HepG2 (cell line): ENCODE results near the gene STX4. TPM values are rescaled to one million over a fixed set of nuclear protein-coding genes. Genes with fewer than 3 reads are reported as not detected.

Source experiments
- ATF4 ChIP-seq, 2 experiments: fragments of 450-650 bp in 1 of 2; sonication (generic) in 1 of 2; formaldehyde crosslinking; IDR thresholded peaks; 2 replicates each; pipeline versions ENCODE4 v1.5.0 to v1.8.0; 2020 to 2022; ENCODE audit warnings: mild to moderate bottlenecking in 1 of 2, missing genetic modification reagents in 1 of 2
- EHMT2 ChIP-seq: fragments of 200-600 bp; sonication (generic); IDR thresholded peaks from 2 replicates; pipeline ENCODE4 v1.7.0; 2017; ENCODE audit warnings: antibody characterized with exemption, low read depth, low read length, borderline replicate concordance
- HNF4A ChIP-seq: sonication (generic); formaldehyde crosslinking; IDR thresholded peaks from 2 replicates; pipeline ENCODE4 v1.4.0; 2020; ENCODE audit warnings: missing genetic modification reagents
- HOXA5 ChIP-seq: sonication (generic); formaldehyde crosslinking; IDR thresholded peaks from 2 replicates; pipeline ENCODE4 v1.4.0; 2020; ENCODE audit warnings: missing genetic modification reagents
- IKZF1 ChIP-seq: fragments of 450-650 bp; IDR thresholded peaks from 2 replicates; pipeline ENCODE4 v1.7.1; 2016
- NFKBIZ ChIP-seq: IDR thresholded peaks from 2 replicates; pipeline ENCODE4 v1.6.1; 2018; ENCODE audit warnings: missing genetic modification reagents, missing compliant biosample characterization
- PHF21A ChIP-seq: sonication (generic); formaldehyde crosslinking; IDR thresholded peaks from 2 replicates; pipeline ENCODE4 v1.5.0; 2020; ENCODE audit warnings: mild to moderate bottlenecking, missing genetic modification reagents
- RARA ChIP-seq: IDR thresholded peaks from 2 replicates; pipeline ENCODE4 v1.6.1; 2016; ENCODE audit warnings: missing genetic modification reagents, missing compliant biosample characterization
- XBP1 ChIP-seq: sonication (generic); formaldehyde crosslinking; IDR thresholded peaks from 2 replicates; pipeline ENCODE4 v1.5.0; 2020; ENCODE audit warnings: missing genetic modification reagents
- ZNF30 ChIP-seq: sonication (generic); formaldehyde crosslinking; IDR thresholded peaks from 2 replicates; pipeline ENCODE4 v1.5.0; 2020; ENCODE audit warnings: mild to moderate bottlenecking, missing genetic modification reagents
- ZNF430 ChIP-seq: sonication (generic); formaldehyde crosslinking; IDR thresholded peaks from 2 replicates; pipeline ENCODE4 v1.9.0; 2021; ENCODE audit warnings: mild to moderate bottlenecking, missing genetic modification reagents
- ZNF441 ChIP-seq: sonication (generic); formaldehyde crosslinking; IDR thresholded peaks from 2 replicates; pipeline ENCODE4 v1.7.0; 2021; ENCODE audit warnings: missing genetic modification reagents, borderline replicate concordance
- ZNF501 ChIP-seq: sonication (generic); formaldehyde crosslinking; IDR thresholded peaks from 2 replicates; pipeline ENCODE4 v1.5.1; 2020; ENCODE audit warnings: mild to moderate bottlenecking, moderate library complexity, missing genetic modification reagents
- ZNF781 ChIP-seq: sonication (generic); formaldehyde crosslinking; IDR thresholded peaks from 2 replicates; pipeline ENCODE4 v1.5.1; 2020; ENCODE audit warnings: borderline replicate concordance, mild to moderate bottlenecking, missing genetic modification reagents; ENCODE audit errors: not compliant biosample characterization
- ZNF891 ChIP-seq: sonication (generic); formaldehyde crosslinking; IDR thresholded peaks from 2 replicates; pipeline ENCODE4 v1.5.0; 2020; ENCODE audit warnings: mild to moderate bottlenecking, missing genetic modification reagents
- ZSCAN22 ChIP-seq: sonication (generic); formaldehyde crosslinking; IDR thresholded peaks from 2 replicates; pipeline ENCODE4 v1.4.0; 2020; ENCODE audit warnings: mild to moderate bottlenecking, missing genetic modification reagents
- polyA plus RNA-seq, 8 experiments: library from polyadenylated mRNA; depleted of rRNA in 3 of 8; stranded (reverse) in 7 of 8; unstranded in 1 of 8; fragments of >200 nt; fragmentation: Illumina TruSeq in 4 of 8; extraction: Trizol in 4 of 8; gene quantifications; 2 replicates each; pipeline versions ENCODE4 v1.2.1 to v1.2.3, GENCODE V29; 2011 to 2016; ENCODE audit warnings: low read depth in 4 of 8, missing spikeins in 1 of 8, mixed read lengths in 1 of 8; ENCODE audit not compliant: insufficient read depth in 1 of 8
- total RNA-seq, 5 experiments: library from RNA; depleted of rRNA; stranded (reverse); fragments of >200 nt; fragmentation: Illumina TruSeq; extraction: Trizol; gene quantifications; 2 replicates each; pipeline ENCODE4 v1.2.3, GENCODE V29; 2016; ENCODE audit warnings: low read depth in 1 of 5
- TF ChIP-seq, protein P1 (sequence below): sonication (generic); formaldehyde crosslinking; IDR thresholded peaks from 2 replicates; pipeline ENCODE4 v1.9.0; 2021; ENCODE audit warnings: mild to moderate bottlenecking, missing genetic modification reagents
- TF ChIP-seq, protein P2 (sequence below): sonication (generic); formaldehyde crosslinking; IDR thresholded peaks from 2 replicates; pipeline ENCODE4 v1.5.0; 2020; ENCODE audit warnings: mild to moderate bottlenecking, missing genetic modification reagents
- TF ChIP-seq, protein P3 (sequence below): sonication (generic); formaldehyde crosslinking; IDR thresholded peaks from 2 replicates; pipeline ENCODE4 v1.4.0; 2020; ENCODE audit warnings: mild to moderate bottlenecking, missing genetic modification reagents

Gene STX4
- total and polyA plus RNA-seq, 2 of the 13 experiments (the other 11 are each of a cell fraction or from before 2014, with no cell fraction given) = 29.2 to 34.6 TPM

DNA sequence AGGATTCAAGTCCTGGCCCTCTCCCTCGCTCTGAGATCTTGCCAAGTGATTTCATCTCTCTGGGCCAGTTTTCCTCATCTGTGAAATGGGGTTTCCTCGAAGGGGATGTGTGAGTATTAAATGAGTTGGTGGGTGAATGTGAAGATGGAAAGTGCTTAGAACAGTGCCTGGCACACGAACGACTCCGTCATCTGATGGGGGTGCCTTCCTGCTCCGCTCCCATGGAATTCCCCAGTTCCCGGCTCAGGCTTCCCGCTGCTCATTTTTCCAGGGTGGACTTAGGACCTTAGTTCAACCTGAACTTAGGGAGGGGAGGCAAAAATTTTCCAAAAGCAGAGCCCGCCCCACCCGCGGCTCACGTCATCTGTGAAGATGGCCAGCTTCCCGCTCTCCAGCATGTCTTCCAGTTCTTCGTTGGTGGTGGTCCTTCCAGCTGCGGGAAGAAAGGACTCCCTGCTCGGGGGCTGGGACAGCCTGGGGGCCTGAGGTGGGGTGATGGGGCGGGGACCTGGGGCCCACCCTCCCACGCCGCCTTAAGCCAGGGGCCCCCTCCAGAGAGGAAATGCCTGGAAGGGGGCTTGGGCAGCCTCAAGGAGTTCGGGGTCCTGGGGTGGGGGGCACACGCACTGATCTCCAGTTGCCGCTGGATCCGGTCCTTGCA is 36.9 kb upstream of the STX4 start (continued):
- TF ChIP-seq ATF4 (CRISPR knock-in tag; IDR thresholded peaks at IDR 0.05) (no peak), HOXA5 (CRISPR knock-in tag) (peak; percentile 15; the same call in 1 of the 2 replicates), ZNF30 (CRISPR knock-in tag) (no peak), IKZF1 (no peak), ZNF430 (CRISPR knock-in tag) (peak; percentile 80; the same call in 1 of the 2 replicates), HNF4A (CRISPR knock-in tag) (peak; percentile 96), ZSCAN22 (CRISPR knock-in tag) (0 out of 2 replicates have a peak, but pooled peaks have one; percentile 8), NFKBIZ (CRISPR knock-in tag) (no peak), PHF21A (CRISPR knock-in tag) (peak; percentile 52; the same call in 1 of the 2 replicates), ZNF781 (CRISPR knock-in tag) (no peak), ZNF441 (CRISPR knock-in tag) (peak; percentile 51; the same call in 1 of the 2 replicates), RARA (CRISPR knock-in tag) (0 out of 2 replicates have a peak, but pooled peaks have one; percentile 23), ZNF891 (CRISPR knock-in tag) (no peak), XBP1 (CRISPR knock-in tag) (no peak), EHMT2 (no peak), ZNF501 (no peak; the same call in 1 of the 2 replicates)
- TF ChIP-seq, protein P1, sequence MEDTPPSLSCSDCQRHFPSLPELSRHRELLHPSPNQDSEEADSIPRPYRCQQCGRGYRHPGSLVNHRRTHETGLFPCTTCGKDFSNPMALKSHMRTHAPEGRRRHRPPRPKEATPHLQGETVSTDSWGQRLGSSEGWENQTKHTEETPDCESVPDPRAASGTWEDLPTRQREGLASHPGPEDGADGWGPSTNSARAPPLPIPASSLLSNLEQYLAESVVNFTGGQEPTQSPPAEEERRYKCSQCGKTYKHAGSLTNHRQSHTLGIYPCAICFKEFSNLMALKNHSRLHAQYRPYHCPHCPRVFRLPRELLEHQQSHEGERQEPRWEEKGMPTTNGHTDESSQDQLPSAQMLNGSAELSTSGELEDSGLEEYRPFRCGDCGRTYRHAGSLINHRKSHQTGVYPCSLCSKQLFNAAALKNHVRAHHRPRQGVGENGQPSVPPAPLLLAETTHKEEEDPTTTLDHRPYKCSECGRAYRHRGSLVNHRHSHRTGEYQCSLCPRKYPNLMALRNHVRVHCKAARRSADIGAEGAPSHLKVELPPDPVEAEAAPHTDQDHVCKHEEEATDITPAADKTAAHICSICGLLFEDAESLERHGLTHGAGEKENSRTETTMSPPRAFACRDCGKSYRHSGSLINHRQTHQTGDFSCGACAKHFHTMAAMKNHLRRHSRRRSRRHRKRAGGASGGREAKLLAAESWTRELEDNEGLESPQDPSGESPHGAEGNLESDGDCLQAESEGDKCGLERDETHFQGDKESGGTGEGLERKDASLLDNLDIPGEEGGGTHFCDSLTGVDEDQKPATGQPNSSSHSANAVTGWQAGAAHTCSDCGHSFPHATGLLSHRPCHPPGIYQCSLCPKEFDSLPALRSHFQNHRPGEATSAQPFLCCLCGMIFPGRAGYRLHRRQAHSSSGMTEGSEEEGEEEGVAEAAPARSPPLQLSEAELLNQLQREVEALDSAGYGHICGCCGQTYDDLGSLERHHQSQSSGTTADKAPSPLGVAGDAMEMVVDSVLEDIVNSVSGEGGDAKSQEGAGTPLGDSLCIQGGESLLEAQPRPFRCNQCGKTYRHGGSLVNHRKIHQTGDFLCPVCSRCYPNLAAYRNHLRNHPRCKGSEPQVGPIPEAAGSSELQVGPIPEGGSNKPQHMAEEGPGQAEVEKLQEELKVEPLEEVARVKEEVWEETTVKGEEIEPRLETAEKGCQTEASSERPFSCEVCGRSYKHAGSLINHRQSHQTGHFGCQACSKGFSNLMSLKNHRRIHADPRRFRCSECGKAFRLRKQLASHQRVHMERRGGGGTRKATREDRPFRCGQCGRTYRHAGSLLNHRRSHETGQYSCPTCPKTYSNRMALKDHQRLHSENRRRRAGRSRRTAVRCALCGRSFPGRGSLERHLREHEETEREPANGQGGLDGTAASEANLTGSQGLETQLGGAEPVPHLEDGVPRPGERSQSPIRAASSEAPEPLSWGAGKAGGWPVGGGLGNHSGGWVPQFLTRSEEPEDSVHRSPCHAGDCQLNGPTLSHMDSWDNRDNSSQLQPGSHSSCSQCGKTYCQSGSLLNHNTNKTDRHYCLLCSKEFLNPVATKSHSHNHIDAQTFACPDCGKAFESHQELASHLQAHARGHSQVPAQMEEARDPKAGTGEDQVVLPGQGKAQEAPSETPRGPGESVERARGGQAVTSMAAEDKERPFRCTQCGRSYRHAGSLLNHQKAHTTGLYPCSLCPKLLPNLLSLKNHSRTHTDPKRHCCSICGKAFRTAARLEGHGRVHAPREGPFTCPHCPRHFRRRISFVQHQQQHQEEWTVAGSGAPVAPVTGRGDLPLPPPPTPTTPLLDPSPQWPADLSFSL (CRISPR knock-in tag) = no peak
- TF ChIP-seq, protein P2, sequence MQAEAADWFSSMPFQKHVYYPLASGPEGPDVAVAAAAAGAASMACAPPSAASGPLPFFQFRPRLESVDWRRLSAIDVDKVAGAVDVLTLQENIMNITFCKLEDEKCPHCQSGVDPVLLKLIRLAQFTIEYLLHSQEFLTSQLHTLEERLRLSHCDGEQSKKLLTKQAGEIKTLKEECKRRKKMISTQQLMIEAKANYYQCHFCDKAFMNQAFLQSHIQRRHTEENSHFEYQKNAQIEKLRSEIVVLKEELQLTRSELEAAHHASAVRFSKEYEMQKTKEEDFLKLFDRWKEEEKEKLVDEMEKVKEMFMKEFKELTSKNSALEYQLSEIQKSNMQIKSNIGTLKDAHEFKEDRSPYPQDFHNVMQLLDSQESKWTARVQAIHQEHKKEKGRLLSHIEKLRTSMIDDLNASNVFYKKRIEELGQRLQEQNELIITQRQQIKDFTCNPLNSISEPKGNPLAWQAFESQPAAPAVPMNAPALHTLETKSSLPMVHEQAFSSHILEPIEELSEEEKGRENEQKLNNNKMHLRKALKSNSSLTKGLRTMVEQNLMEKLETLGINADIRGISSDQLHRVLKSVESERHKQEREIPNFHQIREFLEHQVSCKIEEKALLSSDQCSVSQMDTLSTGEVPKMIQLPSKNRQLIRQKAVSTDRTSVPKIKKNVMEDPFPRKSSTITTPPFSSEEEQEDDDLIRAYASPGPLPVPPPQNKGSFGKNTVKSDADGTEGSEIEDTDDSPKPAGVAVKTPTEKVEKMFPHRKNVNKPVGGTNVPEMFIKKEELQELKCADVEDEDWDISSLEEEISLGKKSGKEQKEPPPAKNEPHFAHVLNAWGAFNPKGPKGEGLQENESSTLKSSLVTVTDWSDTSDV (CRISPR knock-in tag) = no peak
- TF ChIP-seq, protein P3, sequence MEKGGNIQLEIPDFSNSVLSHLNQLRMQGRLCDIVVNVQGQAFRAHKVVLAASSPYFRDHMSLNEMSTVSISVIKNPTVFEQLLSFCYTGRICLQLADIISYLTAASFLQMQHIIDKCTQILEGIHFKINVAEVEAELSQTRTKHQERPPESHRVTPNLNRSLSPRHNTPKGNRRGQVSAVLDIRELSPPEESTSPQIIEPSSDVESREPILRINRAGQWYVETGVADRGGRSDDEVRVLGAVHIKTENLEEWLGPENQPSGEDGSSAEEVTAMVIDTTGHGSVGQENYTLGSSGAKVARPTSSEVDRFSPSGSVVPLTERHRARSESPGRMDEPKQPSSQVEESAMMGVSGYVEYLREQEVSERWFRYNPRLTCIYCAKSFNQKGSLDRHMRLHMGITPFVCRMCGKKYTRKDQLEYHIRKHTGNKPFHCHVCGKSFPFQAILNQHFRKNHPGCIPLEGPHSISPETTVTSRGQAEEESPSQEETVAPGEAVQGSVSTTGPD (CRISPR knock-in tag) = no peak
